Activated CD8-positive, alpha-beta memory T cell treated with anti-CD3 and anti-CD28 coated beads for 24 hours (primary cell): ENCODE data around the gene SENP8.
"Not testable (repeated sequence)": the region's sequence is repeated elsewhere in the genome, so short reads cannot be mapped to it uniquely, and the experiment has no call there.

Source experiments
- DNase-seq: peaks from one replicate; pipeline ENCODE4 v3.0.0-alpha.2; 2020

SENP8 gene

DNA sequence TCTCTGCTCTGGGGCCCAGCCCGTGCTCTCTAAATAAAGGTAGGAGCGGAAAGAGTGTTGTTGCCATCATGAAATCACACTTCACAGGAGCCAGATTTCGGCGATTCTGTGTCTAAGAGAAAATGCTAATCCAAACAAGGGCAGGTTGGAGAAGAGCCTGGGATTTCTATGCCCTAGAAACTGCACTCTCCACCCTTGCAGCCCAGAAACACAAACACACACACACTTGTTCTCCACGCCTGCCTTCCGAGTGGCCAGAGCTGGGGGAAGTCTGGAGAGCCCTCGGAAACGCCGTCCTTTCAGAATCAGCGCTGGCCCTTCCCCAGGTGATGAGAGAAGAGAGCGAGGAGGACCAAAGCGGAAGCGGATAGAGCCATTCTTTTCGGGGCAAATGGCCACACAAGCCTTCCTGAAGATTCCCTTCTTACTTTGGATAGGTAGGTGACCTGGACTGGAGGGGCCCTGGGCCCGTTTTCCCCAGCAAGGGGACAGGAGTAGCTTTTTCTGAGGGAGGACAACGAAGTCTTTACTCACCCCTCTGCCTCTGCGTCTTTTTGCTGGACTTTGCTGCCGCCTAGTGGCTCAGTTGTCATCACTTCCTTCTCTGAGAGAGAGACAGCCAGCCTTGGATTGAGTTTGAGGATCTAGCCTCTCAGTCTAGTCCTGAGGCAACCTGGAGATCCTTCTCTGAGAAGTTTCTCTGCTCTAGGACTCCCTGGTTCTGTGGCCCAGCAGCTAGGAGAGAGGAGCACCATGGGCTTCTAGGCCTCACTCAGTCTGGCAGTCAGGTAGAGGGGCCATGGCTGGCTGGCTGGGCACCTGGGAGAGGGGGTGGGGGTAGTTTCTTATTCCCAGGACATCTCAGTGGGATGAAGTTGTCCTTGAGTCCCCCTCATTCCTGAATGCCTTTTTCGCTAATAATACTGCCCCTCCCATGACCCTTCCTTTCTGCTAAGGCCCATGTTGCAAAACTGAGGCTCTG, 37.7 kb downstream of the SENP8 start:
- peak; percentile 93 for DNase-seq

- no peak for DNase-seq
Measured at GRCh38 chr15:72156928-72157327, 38.7 kb downstream of the SENP8 start.

DNA sequence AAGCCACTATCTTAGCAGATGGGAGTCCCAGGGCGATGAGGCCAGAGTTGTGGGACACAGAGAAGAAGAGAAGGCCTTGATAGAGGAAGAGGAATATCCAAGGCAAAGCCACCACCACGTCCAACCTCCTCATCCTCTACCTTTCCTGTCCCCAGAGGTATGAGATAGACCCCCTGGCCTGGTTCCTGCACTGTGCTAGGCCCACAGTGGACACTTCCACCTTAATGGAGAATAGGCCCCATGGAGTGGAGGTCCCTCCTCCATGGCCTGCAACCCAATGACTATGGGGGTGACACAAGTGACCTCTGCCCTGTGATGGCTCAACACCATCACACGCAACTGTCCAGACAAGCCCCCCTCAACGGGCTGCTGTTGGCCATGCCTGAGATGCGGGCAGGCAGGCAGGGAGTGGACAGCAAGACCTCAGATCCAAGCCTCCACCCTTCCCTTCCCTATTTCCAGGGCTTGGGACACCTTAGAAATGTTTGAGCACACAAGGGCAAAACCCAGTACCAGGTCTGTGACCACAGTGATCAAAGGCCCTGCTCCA, 42.6 kb downstream of the SENP8 start:
- no peak for DNase-seq

DNA sequence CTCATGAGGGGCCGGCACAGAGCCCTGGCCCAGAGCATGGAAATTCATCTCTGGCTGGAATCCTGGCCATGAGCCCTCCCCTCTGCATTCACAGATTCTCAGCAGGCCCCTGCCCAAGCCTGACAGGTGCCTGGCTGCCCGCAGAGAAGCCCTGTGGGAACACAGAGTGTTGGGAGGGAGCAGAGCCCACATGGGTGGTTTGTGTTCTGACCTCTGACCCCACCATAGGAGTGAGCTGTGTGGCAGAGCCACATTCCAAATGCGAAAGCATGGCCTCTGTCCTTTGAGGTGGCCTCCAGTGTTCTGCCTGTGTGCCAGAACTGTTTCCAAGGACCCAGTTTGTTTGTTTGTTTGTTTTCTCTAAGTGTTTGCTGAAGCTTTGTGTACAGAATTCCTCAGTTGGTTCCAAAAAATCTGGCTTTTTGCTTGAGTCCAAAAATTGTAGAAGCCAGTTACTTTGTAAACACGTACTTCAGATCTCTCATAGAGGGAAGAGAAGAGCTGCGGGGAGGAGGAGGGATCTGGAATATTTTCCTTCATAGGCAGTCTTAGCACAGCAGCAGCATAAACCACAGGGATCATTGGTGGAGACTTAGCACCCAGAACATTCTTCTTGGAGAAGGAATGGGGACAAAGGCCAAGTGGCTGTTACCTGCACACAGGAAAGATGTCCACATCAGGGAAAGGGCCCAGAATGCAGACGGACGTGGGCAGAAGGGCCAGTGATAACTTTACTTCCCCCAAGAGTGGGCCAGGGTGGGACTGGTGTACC, 43.3 kb downstream of the SENP8 start:
- DNase-seq, result no peak

GRCh38 chr15:72162569-72162968, 44.4 kb downstream of the SENP8 start:
- DNase-seq, result no peak

DNA sequence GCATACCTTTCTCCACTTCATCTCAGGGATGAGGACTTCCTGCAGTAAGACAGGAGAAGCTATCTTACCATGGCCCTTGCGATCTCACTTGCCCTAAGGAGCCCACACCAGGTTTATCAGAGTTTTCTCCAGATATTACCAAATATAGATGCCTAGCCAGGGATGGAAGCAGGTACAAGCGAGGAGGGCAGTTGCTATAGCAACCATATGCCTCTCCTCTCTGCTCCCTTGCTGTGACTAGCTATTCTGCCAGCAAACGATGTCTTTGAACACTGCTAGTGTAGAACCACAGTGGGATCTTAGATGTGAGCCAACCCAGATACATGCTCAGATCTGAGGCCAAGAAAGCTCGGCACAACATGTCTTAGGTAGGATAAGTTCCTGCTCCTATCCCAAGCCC, 45.5 kb downstream of the SENP8 start:
- DNase-seq, result no peak

- no peak for DNase-seq
Measured at GRCh38 chr15:72166716-72167417, 48.7 kb downstream of the SENP8 start.

DNA sequence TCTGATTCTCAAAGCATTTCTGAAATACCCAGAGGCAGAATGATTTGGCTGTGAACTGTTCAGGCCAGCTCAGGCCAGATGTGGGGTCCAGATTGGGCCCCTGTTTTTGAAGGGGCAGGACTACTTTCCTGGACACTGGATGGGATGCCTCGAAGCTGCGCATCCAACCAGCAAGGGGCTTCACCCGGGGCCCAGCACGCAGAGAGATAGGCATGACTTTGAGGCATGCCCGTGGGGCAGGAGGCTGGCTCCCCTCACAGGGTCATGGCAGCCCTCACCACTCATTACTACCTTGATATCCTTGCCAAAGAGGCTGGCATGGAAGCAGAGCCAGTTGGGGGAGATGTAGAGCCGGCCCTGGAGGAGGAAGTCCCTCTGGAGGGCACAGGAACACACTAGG, 49.2 kb downstream of the SENP8 start:
- DNase-seq, result no peak

DNA sequence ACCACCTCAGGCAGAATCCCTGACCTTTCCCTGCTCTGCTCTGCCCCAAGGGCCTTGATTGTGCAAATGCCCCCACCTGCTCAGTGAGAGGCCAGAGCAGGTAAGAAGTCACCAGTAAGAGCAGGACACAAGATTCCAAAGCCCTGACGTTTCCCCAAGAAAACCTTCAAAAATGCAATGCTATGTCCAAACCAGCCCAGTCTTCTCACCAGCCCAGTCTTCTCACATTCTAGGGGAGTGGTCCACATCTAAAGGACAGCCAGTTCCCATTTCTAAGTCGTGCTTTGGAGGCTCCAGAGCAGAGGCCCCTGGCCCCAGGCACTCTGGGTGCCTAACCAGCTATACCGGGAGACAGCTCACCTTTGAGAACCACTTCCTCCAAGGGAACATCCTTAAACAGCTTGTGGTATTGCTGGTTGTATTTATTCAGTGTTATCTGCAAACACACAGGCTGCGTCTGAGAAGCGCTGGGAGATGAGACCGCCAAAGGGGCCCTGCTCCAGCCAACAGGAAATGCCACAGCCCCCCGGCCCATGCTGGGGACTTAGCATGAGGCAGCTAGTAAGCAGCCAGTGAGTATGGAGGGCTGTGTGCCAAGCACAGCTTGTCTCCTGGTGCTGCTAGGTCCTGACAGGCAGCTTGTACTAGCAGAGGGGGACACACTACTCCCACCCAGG, 50.1 kb downstream of the SENP8 start:
- DNase-seq, result no peak

- DNase-seq, result no peak
Measured at GRCh38 chr15:72168808-72169190, 50.6 kb downstream of the SENP8 start.

GRCh38 chr15:72169236-72169920, 51.2 kb downstream of the SENP8 start:
- no peak for DNase-seq

- no peak for DNase-seq
Measured at GRCh38 chr15:72169921-72170611, 51.9 kb downstream of the SENP8 start.

- DNase-seq, result no peak
Measured at GRCh38 chr15:72170691-72171090, 52.5 kb downstream of the SENP8 start.

GRCh38 chr15:72171978-72172377, 53.8 kb downstream of the SENP8 start:
- DNase-seq, result not testable (repeated sequence)

DNA sequence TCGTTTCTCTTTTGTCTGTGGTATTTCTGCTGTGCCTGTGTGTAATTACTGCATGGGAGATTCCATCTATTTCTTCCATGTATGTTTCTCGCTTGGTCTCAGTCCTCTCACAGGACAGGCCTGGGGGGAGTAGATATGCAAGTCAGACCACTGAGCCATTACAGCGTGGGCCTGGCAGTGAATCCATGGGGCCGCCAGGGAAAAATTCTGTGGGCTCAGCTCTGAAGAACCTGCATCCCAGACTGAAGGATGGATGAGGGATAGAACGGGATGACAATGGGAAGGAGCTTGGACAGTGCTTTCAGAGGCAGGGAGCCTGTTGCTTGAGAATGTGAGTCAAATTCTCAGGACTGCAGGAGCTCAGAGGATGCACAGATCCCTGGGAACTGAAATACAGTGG, 54.6 kb downstream of the SENP8 start:
- DNase-seq, result no peak

DNA sequence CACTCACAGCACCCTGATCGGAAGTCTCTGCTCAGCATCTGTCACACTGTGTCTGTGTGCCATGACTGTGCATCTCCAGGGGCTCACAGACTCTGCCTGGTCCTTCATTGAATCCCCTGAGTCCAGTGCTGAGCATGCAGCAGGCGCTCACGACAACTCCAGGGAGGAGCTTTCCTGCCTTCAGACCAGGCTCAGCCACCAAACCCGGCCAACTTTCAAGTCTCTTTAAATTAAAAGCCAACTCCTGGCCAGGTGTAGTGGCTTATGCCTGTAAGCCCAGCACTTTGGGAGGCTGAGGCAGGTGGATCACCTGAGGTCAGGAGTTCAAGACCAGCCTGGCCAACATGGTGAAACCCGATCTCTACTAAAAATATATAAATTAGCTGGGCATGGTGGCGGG, 55.2 kb downstream of the SENP8 start:
- DNase-seq, result no peak

DNA sequence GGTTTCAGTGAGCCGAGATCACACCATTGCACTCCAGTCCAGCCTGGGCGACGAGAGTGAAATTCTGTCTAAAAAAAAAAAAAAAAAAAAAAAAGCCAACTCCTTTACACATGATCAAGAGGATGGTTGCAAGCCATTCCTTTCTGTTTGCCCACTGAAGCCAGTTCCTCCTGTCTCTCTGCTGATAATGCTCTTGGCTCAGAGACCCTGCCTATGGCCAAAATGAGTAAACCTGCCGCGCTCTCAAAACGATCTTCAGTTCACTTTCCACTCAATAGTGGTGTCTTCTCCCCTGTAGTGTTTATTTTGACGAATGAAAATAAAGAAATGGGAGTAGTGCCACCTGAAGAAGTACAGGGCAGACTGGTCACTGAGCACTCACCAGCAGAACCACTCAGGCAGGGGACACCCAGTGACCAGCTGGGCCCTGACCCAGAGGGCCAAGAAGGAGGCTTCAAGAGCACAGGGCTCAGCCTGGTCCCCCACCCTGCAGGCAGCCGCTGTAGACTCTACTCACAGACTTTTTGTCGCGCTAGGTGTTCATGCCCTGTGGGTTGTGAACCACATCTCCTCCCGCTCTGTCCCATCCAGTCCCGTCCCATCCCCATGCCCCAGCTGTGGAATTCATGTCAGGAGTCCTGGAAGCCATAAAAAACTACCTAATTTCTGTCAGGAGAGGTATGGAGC, 55.8 kb downstream of the SENP8 start:
- DNase-seq, result no peak

DNA sequence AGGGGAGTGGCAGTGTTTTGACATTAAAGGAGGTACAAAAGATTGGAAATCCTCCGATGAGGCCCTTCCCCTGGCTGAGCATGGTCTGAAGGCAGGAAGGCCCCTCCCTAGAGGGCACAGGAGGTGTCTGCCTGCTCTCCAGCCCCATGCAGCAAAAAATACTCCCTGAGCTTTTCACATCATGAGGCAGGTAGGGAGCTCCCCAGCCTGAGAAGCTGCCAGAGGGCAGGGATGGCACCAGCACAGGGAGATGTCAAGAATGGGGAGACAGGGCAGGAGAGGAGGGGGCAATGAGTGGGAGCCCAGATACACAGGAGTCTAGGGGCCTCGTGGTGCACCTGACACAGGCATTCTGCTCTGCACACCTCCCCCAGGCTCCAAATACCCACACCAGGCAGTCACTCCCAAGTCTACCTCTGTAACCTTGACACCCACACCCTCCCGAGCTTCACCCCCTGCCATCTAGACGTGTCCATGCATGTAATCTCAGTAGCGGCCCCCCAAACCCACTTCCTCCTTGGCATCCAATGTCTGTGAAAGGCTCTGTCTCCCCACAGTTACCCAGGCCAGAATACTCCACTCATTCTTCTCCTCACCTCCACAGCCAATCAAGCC, 56.5 kb downstream of the SENP8 start:
- DNase-seq, result no peak

- DNase-seq, result no peak
Measured at GRCh38 chr15:72175186-72176044, 57.2 kb downstream of the SENP8 start.
